GM18507 (cell line): ENCODE data around the gene LBX2.
A peak's percentile ranks its signal among the peaks of the same experiment; 100 is the strongest.

ENCODE experiments used
- DNase-seq: peaks from one replicate; pipeline ENCODE4 v3.0.0; 2011; ENCODE audit warnings: low read depth; ENCODE audit not compliant: insufficient read length; ENCODE audit errors: extremely low spot score
- FAIRE-seq: peaks from 2 replicates; lab custom pipeline; 2011; peaks lifted over from hg19 to GRCh38; lab: Jason Lieb, UNC

The LBX2 gene

GRCh38 chr2:74507145-74507925, 7.9 kb upstream of the LBX2 start, which contains the start of gene PCGF1:
Gene PCGF1, minus strand, starts transcription at chr2:74507695. Its CDS starts 27 bp downstream, at chr2:74507668.
- DNase-seq (peak; percentile 90), FAIRE-seq (peak; percentile 93)

- FAIRE-seq = no peak
- no peak for DNase-seq
Measured at GRCh38 chr2:74505448-74506246, 6.2 kb upstream of the LBX2 start.

- DNase-seq = no peak
- no peak for FAIRE-seq
Measured at GRCh38 chr2:74504591-74504990, 5.2 kb upstream of the LBX2 start.

- FAIRE-seq (no peak), DNase-seq (no peak)
Measured at GRCh38 chr2:74503506-74504475, 4.4 kb upstream of the LBX2 start.

GRCh38 chr2:74502720-74503505, 3.5 kb upstream of the LBX2 start:
- FAIRE-seq = peak; percentile 66

GRCh38 chr2:74502147-74502719, 2.8 kb upstream of the LBX2 start:
- DNase-seq = no peak
- no peak for FAIRE-seq

More at GRCh38 chr2:74502720-74503505, 3.5 kb upstream of the LBX2 start:
- peak; percentile 58 for DNase-seq

- DNase-seq = no peak
- FAIRE-seq = no peak
Measured at GRCh38 chr2:74501335-74502071, 2.1 kb upstream of the LBX2 start.

- DNase-seq = no peak
- no peak for FAIRE-seq
Measured at GRCh38 chr2:74500578-74500946, 1.2 kb upstream of the LBX2 start.

GRCh38 chr2:74499940-74500577, 656 bp upstream of the LBX2 start:
- FAIRE-seq = no peak

GRCh38 chr2:74498500-74499266, 720 bp downstream of the LBX2 start:
- DNase-seq (no peak), FAIRE-seq (no peak)

More at GRCh38 chr2:74499940-74500577, 656 bp upstream of the LBX2 start:
- DNase-seq = no peak

GRCh38 chr2:74497777-74498499, 1.5 kb downstream of the LBX2 start:
- no peak for FAIRE-seq
- no peak for DNase-seq

GRCh38 chr2:74496997-74497776, 2.2 kb downstream of the LBX2 start:
- no peak for FAIRE-seq
- no peak for DNase-seq

- FAIRE-seq (no peak), DNase-seq (no peak)
Measured at GRCh38 chr2:74495440-74495839, 4.0 kb downstream of the LBX2 start.

- DNase-seq (no peak), FAIRE-seq (no peak)
Measured at GRCh38 chr2:74493546-74493945, 5.9 kb downstream of the LBX2 start.
